Activated T-helper 1 cell treated with anti-CD3 and anti-CD28 coated beads, Interleukin-12 subunit alpha, Interleukin-12 subunit beta, Interleukin-2, Interleukin-4 antibody, amounts not matched to agents 30 ng/mL and 10 ng/mL and 1 ng/mL, durations not matched to agents 14 hours and 24 hours and 36 hours (primary cell): ENCODE results near the gene NPHS1. TPM values are rescaled to one million over a fixed set of nuclear protein-coding genes. Genes with fewer than 3 reads are reported as not detected.
"Not testable (repeated sequence)": the region's sequence is repeated elsewhere in the genome, so short reads cannot be mapped to it uniquely, and the experiment has no call there.

Experiments
- DNase-seq: peaks from one replicate; pipeline ENCODE4 v3.0.0; 2021; ENCODE audit warnings: low spot score
- H3K27ac Mint-ChIP-seq: one replicate; pipeline ENCODE4 v1.8.0; 2021; ENCODE audit warnings: mild to moderate bottlenecking, mixed read lengths
- H3K27me3 Mint-ChIP-seq: one replicate; pipeline ENCODE4 v1.8.0; 2022; ENCODE audit warnings: mild to moderate bottlenecking, moderate library complexity, mixed read lengths; ENCODE audit not compliant: insufficient read depth
- H3K36me3 Mint-ChIP-seq: one replicate; pipeline ENCODE4 v1.8.0; 2021; ENCODE audit warnings: low read depth, mixed read lengths
- H3K4me1 Mint-ChIP-seq: one replicate; pipeline ENCODE4 v1.8.0; 2021; ENCODE audit warnings: low read depth, mixed read lengths
- H3K4me3 Mint-ChIP-seq: one replicate; pipeline ENCODE4 v1.8.0; 2021; ENCODE audit warnings: mild to moderate bottlenecking, moderate library complexity, mixed read lengths
- H3K9me3 Mint-ChIP-seq: one replicate; pipeline ENCODE4 v1.8.0; 2021; ENCODE audit warnings: mixed read lengths
- intact Hi-C: fragments of 100-400 bp; cut with micrococcal nuclease; formaldehyde crosslinking; loops from one replicate; pipeline ENCODE4 v1.15.1; 2024
- total RNA-seq: library from RNA; stranded (reverse); gene quantifications from 2 replicates; pipeline ENCODE4 v1.2.3, GENCODE V29; 2022

Gene NPHS1
- 0.05 TPM in 1 of 2 replicates, not detected in the other for total RNA-seq

GRCh38 chr19:35852029-35852780 is at the start of gene NPHS1:
TSS of gene NPHS1 (minus strand) at chr19:35852504. CDS start at chr19:35851837, 667 bp downstream.
- Mint-ChIP-seq H3K27ac (no peak within 1 kb of the TSS), H3K9me3 (no peaks in the 10 kb centered on the region), H3K4me1 (peaks cover 14% of the 10 kb centered on the region), H3K27me3 (peaks cover 29% of the 10 kb centered on the region), H3K36me3 (no peaks in the 10 kb centered on the region), H3K4me3 (no peak within 1 kb of the TSS)
- DNase-seq, result no peak
- intact Hi-C loops, result no loop called here

- no peak for DNase-seq
- peak overlapping the region; percentile 97 for H3K4me3 Mint-ChIP-seq
- no peaks in the 10 kb centered on the region for H3K9me3 Mint-ChIP-seq
- peaks cover 40% of the 10 kb centered on the region for H3K4me1 Mint-ChIP-seq
- intact Hi-C loops, result loop anchor here (5.0 kb wide), 1 partner anchor 254 kb away; the partner anchor contains the start of gene COX6B1
- peak overlapping the region; percentile 98 for H3K27ac Mint-ChIP-seq
- H3K27me3 Mint-ChIP-seq, result no peaks in the 10 kb centered on the region
- peaks cover 23% of the 10 kb centered on the region for H3K36me3 Mint-ChIP-seq
Measured at GRCh38 chr19:35901055-35901644, 48.8 kb upstream of the NPHS1 start.

- peak overlapping the region; percentile 98 for H3K27ac Mint-ChIP-seq
- H3K4me3 Mint-ChIP-seq, result peak overlapping the region; percentile 97
- no peaks in the 10 kb centered on the region for H3K9me3 Mint-ChIP-seq
- H3K36me3 Mint-ChIP-seq, result peaks cover 31% of the 10 kb centered on the region
- intact Hi-C loops, result loop anchor here (1.0 to 5.0 kb wide), 11 partner anchors 15 to 252 kb away; partner anchors contain the start of genes COX6B1, POLR2I, THAP8 and WDR62
- H3K27me3 Mint-ChIP-seq, result no peaks in the 10 kb centered on the region
- peak; percentile 85 for DNase-seq
- H3K4me1 Mint-ChIP-seq, result peaks cover 42% of the 10 kb centered on the region
Measured at GRCh38 chr19:35899547-35900214, 47.4 kb upstream of the NPHS1 start.

GRCh38 chr19:35898499-35898809 is 46.1 kb upstream of the NPHS1 start:
- H3K27ac Mint-ChIP-seq, result peak overlapping the region; percentile 98
- peaks cover 31% of the 10 kb centered on the region for H3K4me1 Mint-ChIP-seq
- intact Hi-C loops, result loop anchor here (2.0 kb wide), 1 partner anchor 16 kb away; no protein-coding TSS in a partner anchor
- no peaks in the 10 kb centered on the region for H3K9me3 Mint-ChIP-seq
- peaks cover 35% of the 10 kb centered on the region for H3K36me3 Mint-ChIP-seq
- H3K4me3 Mint-ChIP-seq, result peak overlapping the region; percentile 97
- no peak for DNase-seq
- no peaks in the 10 kb centered on the region for H3K27me3 Mint-ChIP-seq

- peak overlapping the region; percentile 97 for H3K4me3 Mint-ChIP-seq
- peak overlapping the region; percentile 80 for H3K27ac Mint-ChIP-seq
- intact Hi-C loops, result loop anchor here (2.0 kb wide), 1 partner anchor 17 kb away; no protein-coding TSS in a partner anchor
- H3K36me3 Mint-ChIP-seq, result peaks cover 41% of the 10 kb centered on the region
- no peak for DNase-seq
- H3K27me3 Mint-ChIP-seq, result no peaks in the 10 kb centered on the region
- no peaks in the 10 kb centered on the region for H3K9me3 Mint-ChIP-seq
- peaks cover 25% of the 10 kb centered on the region for H3K4me1 Mint-ChIP-seq
Measured at GRCh38 chr19:35897706-35898451, 45.6 kb upstream of the NPHS1 start.

GRCh38 chr19:35896643-35897040 is 44.3 kb upstream of the NPHS1 start:
- DNase-seq, result no peak
- Mint-ChIP-seq H3K4me1 (peaks cover 13% of the 10 kb centered on the region), H3K27me3 (no peaks in the 10 kb centered on the region), H3K9me3 (no peaks in the 10 kb centered on the region), H3K36me3 (peaks cover 45% of the 10 kb centered on the region), H3K27ac (no peak overlapping the region), H3K4me3 (peak overlapping the region; percentile 51)
- intact Hi-C loops, result no loop called here

- Mint-ChIP-seq H3K9me3 (no peaks in the 10 kb centered on the region), H3K36me3 (peaks cover 46% of the 10 kb centered on the region), H3K4me1 (peaks cover 13% of the 10 kb centered on the region), H3K27ac (peak overlapping the region; percentile 44), H3K27me3 (no peaks in the 10 kb centered on the region), H3K4me3 (peak overlapping the region; percentile 77)
- no peak for DNase-seq
- intact Hi-C loops, result no loop called here
Measured at GRCh38 chr19:35895911-35896642, 43.8 kb upstream of the NPHS1 start.

GRCh38 chr19:35894342-35894741 is 42.0 kb upstream of the NPHS1 start:
- DNase-seq, result no peak
- Mint-ChIP-seq H3K27me3 (no peaks in the 10 kb centered on the region), H3K36me3 (peaks cover 59% of the 10 kb centered on the region), H3K9me3 (no peaks in the 10 kb centered on the region), H3K27ac (no peak overlapping the region), H3K4me3 (peak overlapping the region; percentile 26), H3K4me1 (peaks cover 20% of the 10 kb centered on the region)
- intact Hi-C loops, result no loop called here

- intact Hi-C loops, H3K4me3 Mint-ChIP-seq: not testable (repeated sequence)
Measured at GRCh38 chr19:35891819-35892218, 39.5 kb upstream of the NPHS1 start.

GRCh38 chr19:35890113-35890650 is 37.9 kb upstream of the NPHS1 start:
- Mint-ChIP-seq H3K27me3 (no peaks in the 10 kb centered on the region), H3K4me3 (no peak overlapping the region), H3K36me3 (peaks cover 56% of the 10 kb centered on the region), H3K9me3 (no peaks in the 10 kb centered on the region), H3K4me1 (peaks cover 15% of the 10 kb centered on the region), H3K27ac (no peak overlapping the region)
- no peak for DNase-seq
- intact Hi-C loops, result no loop called here

More at GRCh38 chr19:35891819-35892218, 39.5 kb upstream of the NPHS1 start:
- not testable (repeated sequence) for DNase-seq, H3K27me3 Mint-ChIP-seq, H3K27ac Mint-ChIP-seq, H3K9me3 Mint-ChIP-seq
- Mint-ChIP-seq H3K36me3 (peaks cover 58% of the 10 kb centered on the region), H3K4me1 (peaks cover 22% of the 10 kb centered on the region)

- no peak overlapping the region for H3K4me3 Mint-ChIP-seq
- DNase-seq, result no peak
- H3K4me1 Mint-ChIP-seq, result peaks cover 15% of the 10 kb centered on the region
- peak overlapping the region; percentile 44 for H3K27ac Mint-ChIP-seq
- no peaks in the 10 kb centered on the region for H3K9me3 Mint-ChIP-seq
- intact Hi-C loops, result no loop called here
- no peaks in the 10 kb centered on the region for H3K27me3 Mint-ChIP-seq
- H3K36me3 Mint-ChIP-seq, result peaks cover 54% of the 10 kb centered on the region
Measured at GRCh38 chr19:35889370-35890112, 37.2 kb upstream of the NPHS1 start.
